Fibroblast of lung (primary cell): ENCODE data around the gene BAIAP3.

ENCODE experiments used
- CTCF ChIP-seq, 2 donors: IDR thresholded peaks in 1 of 2; conservative IDR thresholded peaks in 1 of 2; 1 replicate in 1 of 2; 2 replicates in 1 of 2; pipeline ENCODE4 v1.5.1; 2011 to 2012; ENCODE audit warnings: low read length in 2 of 2, control low read depth in 1 of 2, inconsistent platforms in 1 of 2, low read depth in 1 of 2, mild to moderate bottlenecking in 1 of 2
- EZH2 ChIP-seq: IDR thresholded peaks from 2 replicates; pipeline ENCODE4 v1.5.1; 2012; ENCODE audit warnings: low read length, control low read depth, mild to moderate bottlenecking; ENCODE audit errors: missing control alignments

DNA sequence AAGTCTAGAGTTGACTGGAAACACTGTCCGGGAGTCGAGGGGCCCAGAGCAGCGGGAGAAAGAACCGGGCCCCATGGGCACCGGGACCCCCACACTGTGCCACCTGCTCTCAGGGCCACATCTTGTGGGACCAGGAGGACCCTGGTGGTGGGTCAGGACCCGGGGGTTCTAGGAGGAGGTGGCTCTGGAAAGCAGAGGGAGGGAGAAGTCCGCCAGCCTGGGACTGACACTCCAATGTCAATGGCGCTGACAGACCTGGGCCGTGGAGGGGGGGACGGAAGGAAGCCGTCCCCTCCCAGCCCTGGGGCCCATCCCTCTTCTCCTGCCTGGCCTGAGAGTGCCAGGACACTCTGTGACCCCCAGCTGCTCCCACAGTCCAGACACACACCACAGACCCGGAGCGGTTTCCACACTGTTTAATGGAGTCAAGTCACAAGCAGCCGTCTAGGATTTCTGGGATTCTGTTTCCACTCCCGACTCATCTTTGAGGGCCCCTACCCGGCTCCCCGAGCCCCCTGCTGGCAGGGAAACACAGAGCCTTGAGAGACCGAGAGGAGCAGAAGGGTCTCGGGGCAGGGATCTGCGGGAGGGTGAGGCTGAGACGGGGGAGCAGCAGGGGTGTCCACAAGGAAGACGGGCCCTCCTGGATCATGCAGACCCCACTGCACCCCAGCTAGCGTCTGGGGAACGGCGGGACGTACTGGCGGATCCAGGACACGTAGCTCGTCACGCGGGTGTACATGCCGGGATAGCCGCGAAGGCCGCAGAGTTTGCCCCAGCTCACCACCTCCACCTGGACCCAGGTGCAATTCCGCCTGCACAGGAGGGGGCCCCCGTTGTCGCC, 47.6 kb upstream of the BAIAP3 start:
- TF ChIP-seq CTCF (conservative IDR thresholded peaks at IDR 0.05 in 1 of 2, IDR thresholded peaks at IDR 0.05 in 1 of 2; ENCODE audit: low read depth in 1 of 2, low read length in 2 of 2), result no peak
- TF ChIP-seq EZH2, result no peak
